HG02642 (cell line): Measurements from ENCODE around the gene GRK1.

Source experiments
- ATAC-seq: cut with Tn5 transposase; IDR thresholded peaks from one replicate; pipeline ENCODE4 v1.9.1; 2021; ENCODE audit warnings: mild to moderate bottlenecking; ENCODE audit not compliant: unreplicated experiment, poor library complexity

The GRK1 gene

GRCh38 chr13:113631341-113632095 lies 35.5 kb upstream of the GRK1 start:
- ATAC-seq = no peak

- ATAC-seq = no peak
Measured at GRCh38 chr13:113632706-113633484, 34.1 kb upstream of the GRK1 start.

- no peak for ATAC-seq
Measured at GRCh38 chr13:113633485-113633873, 33.5 kb upstream of the GRK1 start.

- ATAC-seq = no peak
Measured at GRCh38 chr13:113634279-113635047, 32.6 kb upstream of the GRK1 start.

- no peak for ATAC-seq
Measured at GRCh38 chr13:113635048-113635420, 32.0 kb upstream of the GRK1 start.

- ATAC-seq = no peak
Measured at GRCh38 chr13:113635709-113636108, 31.3 kb upstream of the GRK1 start.

GRCh38 chr13:113636266-113636963 lies 30.6 kb upstream of the GRK1 start:
- no peak for ATAC-seq

- no peak for ATAC-seq
Measured at GRCh38 chr13:113637262-113638160, 29.5 kb upstream of the GRK1 start.

GRCh38 chr13:113638173-113638746 lies 28.8 kb upstream of the GRK1 start:
- ATAC-seq = no peak

GRCh38 chr13:113638806-113639205 lies 28.2 kb upstream of the GRK1 start:
- ATAC-seq = no peak

GRCh38 chr13:113639616-113640262 lies 27.3 kb upstream of the GRK1 start:
- ATAC-seq = no peak

- no peak for ATAC-seq
Measured at GRCh38 chr13:113641426-113641825, 25.6 kb upstream of the GRK1 start.

- ATAC-seq = no peak
Measured at GRCh38 chr13:113642563-113642962, 24.5 kb upstream of the GRK1 start.

- ATAC-seq = no peak
Measured at GRCh38 chr13:113643593-113643992, 23.4 kb upstream of the GRK1 start.

GRCh38 chr13:113644800-113645199 lies 22.2 kb upstream of the GRK1 start:
- no peak for ATAC-seq

GRCh38 chr13:113645329-113645728 lies 21.7 kb upstream of the GRK1 start:
- no peak for ATAC-seq

GRCh38 chr13:113646376-113646775 lies 20.6 kb upstream of the GRK1 start:
- ATAC-seq = no peak

- ATAC-seq = no peak
Measured at GRCh38 chr13:113646921-113647340, 20.1 kb upstream of the GRK1 start.
